Caco-2 (cell line): ENCODE results near the gene ANKRD44. TPM values are rescaled to one million over a fixed set of nuclear protein-coding genes. Genes with fewer than 3 reads are reported as not detected.

Source experiments
- BruUV-seq: library from RNA; stranded (reverse); fragments of 400-500 nt; replicated peaks from 2 replicates; lab custom pipeline; 2021; lab: Mats Ljungman, UMichigan
- CTCF ChIA-PET: fragments of 300-600 bp; sonication (Branson Sonifier 250); formaldehyde crosslinking; loops from one replicate; lab custom pipeline; 2022; ENCODE audit warnings: antibody characterized with exemption; lab: Charles Lee
- POLR2A ChIA-PET: fragments of 300-600 bp; sonication (Branson Sonifier 250); formaldehyde crosslinking; loops from one replicate; lab custom pipeline; 2022; ENCODE audit warnings: antibody characterized with exemption; lab: Charles Lee
- DNase-seq, 2 experiments: peaks; one replicate each; pipeline versions ENCODE4 v3.0.0 to v3.0.0-alpha.2; 2020 to 2022
- H3K27me3 ChIP-seq: replicated peaks from 2 replicates; pipeline ENCODE4 v1.6.0; 2011; ENCODE audit warnings: low read length; ENCODE audit not compliant: control insufficient read depth, insufficient read depth
- H3K36me3 ChIP-seq: 2 replicates; pipeline ENCODE4 v1.5.1; 2011; ENCODE audit warnings: low read length; ENCODE audit not compliant: control insufficient read depth, insufficient read depth
- H3K4me1 ChIP-seq: fragments of 250-450 bp; sonication (Bioruptor Pico); 2 replicates; pipeline ENCODE4 v1.5.1; 2020; ENCODE audit warnings: mild to moderate bottlenecking
- H3K4me3 ChIP-seq: 2 replicates; pipeline ENCODE4 v1.5.1; 2011; ENCODE audit warnings: low read depth, mild to moderate bottlenecking, control low read depth, low read length
- H3K9me3 ChIP-seq: fragments of 250-450 bp; sonication (Bioruptor Pico); 2 replicates; pipeline ENCODE4 v1.5.1; 2020; ENCODE audit warnings: mild to moderate bottlenecking, moderate library complexity
- H3K27ac Mint-ChIP-seq: one replicate; pipeline ENCODE4 v1.8.0; 2022; ENCODE audit warnings: mixed read lengths; ENCODE audit not compliant: unreplicated experiment
- H3K27me3 Mint-ChIP-seq: one replicate; pipeline ENCODE4 v1.8.0; 2022; ENCODE audit warnings: mixed read lengths; ENCODE audit not compliant: insufficient read depth, unreplicated experiment
- H3K36me3 Mint-ChIP-seq: one replicate; pipeline ENCODE4 v1.8.0; 2022; ENCODE audit warnings: mild to moderate bottlenecking, mixed read lengths; ENCODE audit not compliant: insufficient read depth, unreplicated experiment
- H3K4me1 Mint-ChIP-seq: one replicate; pipeline ENCODE4 v1.8.0; 2022; ENCODE audit warnings: low read depth, mixed read lengths; ENCODE audit not compliant: unreplicated experiment
- H3K4me3 Mint-ChIP-seq: one replicate; pipeline ENCODE4 v1.8.0; 2022; ENCODE audit warnings: mild to moderate bottlenecking, moderate library complexity, mixed read lengths; ENCODE audit not compliant: unreplicated experiment
- H3K9me3 Mint-ChIP-seq: one replicate; pipeline ENCODE4 v1.8.0; 2022; ENCODE audit warnings: mixed read lengths; ENCODE audit not compliant: unreplicated experiment
- intact Hi-C: fragments of 100-400 bp; cut with micrococcal nuclease; formaldehyde crosslinking; loops from one replicate; pipeline ENCODE4 v1.10.0; 2022; ENCODE audit not compliant: unreplicated experiment
- total RNA-seq: library from RNA; stranded (reverse); gene quantifications from 2 replicates; pipeline ENCODE4 v1.2.3, GENCODE V29; 2022
- TF ChIP-seq, protein P1 (sequence below), 2 experiments: fragments of 200-600 bp in 1 of 2; IDR thresholded peaks; 1 replicate in 1 of 2; 2 replicates in 1 of 2; pipeline versions ENCODE4 v1.5.1 to v1.8.0; 2011 to 2022; ENCODE audit warnings: antibody characterized with exemption in 1 of 2, control low read depth in 1 of 2, inconsistent platforms in 1 of 2, low read depth in 1 of 2, low read length in 1 of 2, mild to moderate bottlenecking in 1 of 2, moderate library complexity in 1 of 2; ENCODE audit not compliant: insufficient read depth in 1 of 2, severe bottlenecking in 1 of 2, unreplicated experiment in 1 of 2

The ANKRD44 gene
- total RNA-seq, 1 experiment from 2014 or later: 1.0 TPM

- Mint-ChIP-seq H3K4me3 (no peak overlapping the region), H3K4me1 (no peaks in the 10 kb centered on the region), H3K9me3 (no peaks in the 10 kb centered on the region), H3K27ac (no peak overlapping the region), H3K36me3 (no peaks in the 10 kb centered on the region), H3K27me3 (peaks cover 8% of the 10 kb centered on the region)
- no peak for DNase-seq
- intact Hi-C loops: no loop called here
- CTCF ChIA-PET: no interaction called here
- no TSS peak for BruUV-seq
- no peaks in the 10 kb centered on the region for H3K9me3 ChIP-seq
- no peaks in the 10 kb centered on the region for H3K4me1 ChIP-seq
- POLR2A ChIA-PET: no interaction called here
- H3K36me3 ChIP-seq: no peaks in the 10 kb centered on the region
- H3K4me3 ChIP-seq: no peak overlapping the region
- TF ChIP-seq, protein P1, sequence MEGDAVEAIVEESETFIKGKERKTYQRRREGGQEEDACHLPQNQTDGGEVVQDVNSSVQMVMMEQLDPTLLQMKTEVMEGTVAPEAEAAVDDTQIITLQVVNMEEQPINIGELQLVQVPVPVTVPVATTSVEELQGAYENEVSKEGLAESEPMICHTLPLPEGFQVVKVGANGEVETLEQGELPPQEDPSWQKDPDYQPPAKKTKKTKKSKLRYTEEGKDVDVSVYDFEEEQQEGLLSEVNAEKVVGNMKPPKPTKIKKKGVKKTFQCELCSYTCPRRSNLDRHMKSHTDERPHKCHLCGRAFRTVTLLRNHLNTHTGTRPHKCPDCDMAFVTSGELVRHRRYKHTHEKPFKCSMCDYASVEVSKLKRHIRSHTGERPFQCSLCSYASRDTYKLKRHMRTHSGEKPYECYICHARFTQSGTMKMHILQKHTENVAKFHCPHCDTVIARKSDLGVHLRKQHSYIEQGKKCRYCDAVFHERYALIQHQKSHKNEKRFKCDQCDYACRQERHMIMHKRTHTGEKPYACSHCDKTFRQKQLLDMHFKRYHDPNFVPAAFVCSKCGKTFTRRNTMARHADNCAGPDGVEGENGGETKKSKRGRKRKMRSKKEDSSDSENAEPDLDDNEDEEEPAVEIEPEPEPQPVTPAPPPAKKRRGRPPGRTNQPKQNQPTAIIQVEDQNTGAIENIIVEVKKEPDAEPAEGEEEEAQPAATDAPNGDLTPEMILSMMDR (IDR thresholded peaks at IDR 0.05; ENCODE audit: insufficient read depth in 1 of 2, low read depth in 1 of 2, low read length in 1 of 2, severe bottlenecking in 1 of 2, unreplicated experiment in 1 of 2): no peak
- H3K27me3 ChIP-seq: no peaks in the 10 kb centered on the region
Measured at GRCh38 chr2:197209742-197210408, 100.7 kb downstream of the ANKRD44 start.

GRCh38 chr2:197209246-197209645 is 101.3 kb downstream of the ANKRD44 start:
- peaks cover 8% of the 10 kb centered on the region for H3K27me3 Mint-ChIP-seq
- Histone ChIP-seq H3K27me3 (no peaks in the 10 kb centered on the region), H3K4me3 (no peak overlapping the region)

DNA sequence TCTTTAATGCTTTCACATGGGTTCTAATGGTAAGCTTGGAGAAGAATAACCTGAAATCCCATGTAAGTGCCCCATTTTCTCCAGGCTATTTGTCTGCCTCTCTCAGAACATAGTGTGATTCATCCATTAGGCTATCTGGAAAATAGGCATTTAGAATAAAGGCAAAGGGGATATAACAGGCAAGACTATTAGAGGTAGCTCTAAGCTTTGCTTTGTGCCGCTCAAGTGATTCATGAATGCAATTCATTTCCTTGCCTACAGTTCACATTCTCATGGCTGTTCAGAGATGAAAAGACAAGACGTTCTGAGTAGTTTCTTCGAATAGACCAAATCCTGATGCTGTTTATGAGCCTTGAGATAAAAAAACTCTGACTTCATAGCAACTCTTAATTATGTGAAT is 101.7 kb downstream of the ANKRD44 start:
- ChIA-PET POLR2A (no interaction called here), CTCF (no interaction called here)
- Histone ChIP-seq H3K4me1 (no peaks in the 10 kb centered on the region), H3K9me3 (no peaks in the 10 kb centered on the region), H3K36me3 (no peaks in the 10 kb centered on the region), H3K4me3 (no peak overlapping the region), H3K27me3 (no peaks in the 10 kb centered on the region)
- Mint-ChIP-seq H3K36me3 (no peaks in the 10 kb centered on the region), H3K4me3 (no peak overlapping the region), H3K27me3 (peaks cover 8% of the 10 kb centered on the region), H3K9me3 (no peaks in the 10 kb centered on the region), H3K4me1 (no peaks in the 10 kb centered on the region), H3K27ac (no peak overlapping the region)
- BruUV-seq: no TSS peak
- DNase-seq: no peak
- intact Hi-C loops: no loop called here
- TF ChIP-seq, protein P1 (IDR thresholded peaks at IDR 0.05; ENCODE audit: insufficient read depth in 1 of 2, low read depth in 1 of 2, low read length in 1 of 2, severe bottlenecking in 1 of 2, unreplicated experiment in 1 of 2): no peak

More at GRCh38 chr2:197209246-197209645, 101.3 kb downstream of the ANKRD44 start:
- Histone ChIP-seq H3K36me3 (no peaks in the 10 kb centered on the region), H3K4me1 (no peaks in the 10 kb centered on the region), H3K9me3 (no peaks in the 10 kb centered on the region)
- no peak overlapping the region for H3K4me3 Mint-ChIP-seq
- CTCF ChIA-PET: no interaction called here
- no TSS peak for BruUV-seq
- intact Hi-C loops: no loop called here
- TF ChIP-seq, protein P1 (IDR thresholded peaks at IDR 0.05; ENCODE audit: insufficient read depth in 1 of 2, low read depth in 1 of 2, low read length in 1 of 2, severe bottlenecking in 1 of 2, unreplicated experiment in 1 of 2): no peak
- H3K27ac Mint-ChIP-seq: no peak overlapping the region
- H3K36me3 Mint-ChIP-seq: no peaks in the 10 kb centered on the region
- no peaks in the 10 kb centered on the region for H3K4me1 Mint-ChIP-seq
- H3K9me3 Mint-ChIP-seq: no peaks in the 10 kb centered on the region
- DNase-seq: no peak
- POLR2A ChIA-PET: no interaction called here
